ENCODE measurements around the gene CLSTN2. TPM values are rescaled to one million over a fixed set of nuclear protein-coding genes. Genes with fewer than 3 reads are reported as not detected.

The CLSTN2 gene
- total RNA-seq, 2 donors from 2014 or later, result 13.6 to 28.3 TPM

- Histone ChIP-seq H3K4me1 (no peaks in the 10 kb centered on the region), H3K4me3 (no peak overlapping the region), H3K36me3 (no peaks in the 10 kb centered on the region), H3K27me3 (no peaks in the 10 kb centered on the region), H3K9me3 (peaks cover 0 to 4% of the 10 kb centered on the region in 2 donors), H3K27ac (no peak overlapping the region)
- TF ChIP-seq CTCF (IDR thresholded peaks at IDR 0.05), result no peak
- DNase-seq (ENCODE audit: low spot score), result no peak
Observed at GRCh38 chr3:140347151-140347550, 412.2 kb downstream of the CLSTN2 start.

- Histone ChIP-seq H3K4me1 (no peaks in the 10 kb centered on the region), H3K9me3 (no peaks in the 10 kb centered on the region), H3K27ac (no peak overlapping the region), H3K36me3 (no peaks in the 10 kb centered on the region), H3K4me3 (no peak overlapping the region), H3K27me3 (no peaks in the 10 kb centered on the region)
- no peak for DNase-seq (ENCODE audit: low spot score)
- no peak for TF ChIP-seq CTCF (IDR thresholded peaks at IDR 0.05)
Observed at GRCh38 chr3:140349938-140350337, 415.0 kb downstream of the CLSTN2 start.

GRCh38 chr3:140351466-140351865, 416.5 kb downstream of the CLSTN2 start:
- TF ChIP-seq CTCF (IDR thresholded peaks at IDR 0.05), result no peak
- Histone ChIP-seq H3K27ac (no peak overlapping the region), H3K36me3 (no peaks in the 10 kb centered on the region), H3K9me3 (no peaks in the 10 kb centered on the region), H3K4me3 (no peak overlapping the region), H3K27me3 (no peaks in the 10 kb centered on the region), H3K4me1 (no peaks in the 10 kb centered on the region)
- DNase-seq (ENCODE audit: low spot score), result no peak

- no peak for DNase-seq (ENCODE audit: low spot score)
- Histone ChIP-seq H3K4me3 (no peak overlapping the region), H3K36me3 (no peaks in the 10 kb centered on the region), H3K9me3 (no peaks in the 10 kb centered on the region), H3K27ac (no peak overlapping the region), H3K4me1 (no peaks in the 10 kb centered on the region), H3K27me3 (no peaks in the 10 kb centered on the region)
- no peak for TF ChIP-seq CTCF (IDR thresholded peaks at IDR 0.05)
Observed at GRCh38 chr3:140355481-140355880, 420.5 kb downstream of the CLSTN2 start.

- Histone ChIP-seq H3K4me1 (peaks cover 0 to 4% of the 10 kb centered on the region in 2 donors), H3K36me3 (no peaks in the 10 kb centered on the region), H3K4me3 (no peak overlapping the region), H3K9me3 (no peaks in the 10 kb centered on the region), H3K27ac (no peak overlapping the region), H3K27me3 (no peaks in the 10 kb centered on the region)
- no peak for DNase-seq (ENCODE audit: low spot score)
- TF ChIP-seq CTCF (IDR thresholded peaks at IDR 0.05), result no peak
Observed at GRCh38 chr3:140358686-140359085, 423.7 kb downstream of the CLSTN2 start.

- Histone ChIP-seq H3K4me1 (peaks cover 0 to 9% of the 10 kb centered on the region in 2 donors), H3K36me3 (no peaks in the 10 kb centered on the region), H3K4me3 (no peak overlapping the region), H3K9me3 (no peaks in the 10 kb centered on the region), H3K27me3 (no peaks in the 10 kb centered on the region), H3K27ac (no peak overlapping the region)
- TF ChIP-seq CTCF (IDR thresholded peaks at IDR 0.05), result no peak
- no peak for DNase-seq (ENCODE audit: low spot score)
Observed at GRCh38 chr3:140359233-140359995, 424.4 kb downstream of the CLSTN2 start.

Data from right atrium auricular region (tissue), 2 donors.